GM23248 (cell line): ENCODE data around the gene CEP85.

Experiments used
- EZH2 ChIP-seq: fragments of 200-600 bp; sonication (generic); IDR thresholded peaks from 2 replicates; pipeline ENCODE4 v1.6.1; 2018; ENCODE audit warnings: antibody characterized with exemption, mild to moderate bottlenecking; ENCODE audit not compliant: insufficient read depth, poor library complexity, severe bottlenecking
- EZH2phosphoT487 ChIP-seq: fragments of 200-600 bp; sonication (generic); IDR thresholded peaks from 2 replicates; pipeline ENCODE4 v1.6.1; 2018; ENCODE audit warnings: antibody characterized with exemption, moderate library complexity, mild to moderate bottlenecking, low read depth; ENCODE audit not compliant: insufficient read depth

GRCh38 chr1:26285366-26286063, 51.5 kb downstream of the CEP85 start:
- no peak for TF ChIP-seq EZH2
- TF ChIP-seq EZH2phosphoT487 = no peak
